Measurements from ENCODE around the gene PDCD1. TPM values are rescaled to one million over a fixed set of nuclear protein-coding genes. Genes with fewer than 3 reads are reported as not detected.

The PDCD1 gene
- total RNA-seq, 1 experiment from 2014 or later, result 0.22 TPM

DNA sequence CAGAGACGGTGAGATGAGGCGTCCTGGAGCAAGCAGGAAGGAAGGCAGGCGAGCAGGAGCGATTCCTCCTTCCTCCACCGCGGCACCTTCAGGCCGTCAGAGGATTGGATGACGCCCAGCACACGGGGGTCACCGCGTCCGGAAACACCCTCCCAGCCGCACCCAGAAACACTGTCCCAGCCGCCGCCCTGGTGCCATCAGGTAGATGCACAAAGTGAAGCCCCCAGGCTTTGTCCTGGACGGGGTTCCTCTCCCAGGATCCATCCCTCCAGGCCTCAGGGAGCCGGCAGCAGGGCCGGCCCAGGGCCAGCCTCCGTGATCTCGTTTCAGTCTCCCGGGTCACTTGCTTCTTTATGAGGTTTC is 42.3 kb upstream of the PDCD1 start:
- Histone ChIP-seq H2AFZ (ENCODE audit: low read depth, low read length, poor library complexity, severe bottlenecking) (no peak overlapping the region), H4K20me1 (ENCODE audit: insufficient read depth) (no peaks in the 10 kb centered on the region), H3K9me3 (ENCODE audit: control insufficient read depth in 1 of 2, insufficient read depth in 1 of 2, low read depth in 1 of 2, low read length in 2 of 2) (no peaks in the 10 kb centered on the region), H3K27me3 (ENCODE audit: insufficient read depth, low read length) (no peaks in the 10 kb centered on the region), H3K4me2 (ENCODE audit: low read length) (no peak overlapping the region), H3K36me3 (ENCODE audit: control insufficient read depth in 1 of 2, insufficient read depth in 2 of 2, low read length in 2 of 2) (no peaks in the 10 kb centered on the region), H3K9ac (ENCODE audit: low read length) (no peak overlapping the region), H3K79me2 (ENCODE audit: insufficient read depth, low read length) (no peaks in the 10 kb centered on the region), H3K4me1 (ENCODE audit: control insufficient read depth in 1 of 2, insufficient read depth in 2 of 2, low read length in 2 of 2) (no peaks in the 10 kb centered on the region), H3K4me3 (replicated peaks in 1 of 2; ENCODE audit: low read depth in 1 of 2, low read length in 2 of 2) (no peak overlapping the region), H3K9me2 (ENCODE audit: insufficient read depth) (no peaks in the 10 kb centered on the region), H3K27ac (ENCODE audit: low read depth, low read length) (no peak overlapping the region)
- DNase-seq (ENCODE audit: low read depth, low spot score), result no peak
- ChIA-PET POLR2A (no interaction called here), RAD21 (ENCODE audit: low non-redundant PET in 1 of 2, low total read pairs in 2 of 2, uncharacterized antibody in 2 of 2, unreplicated experiment in 2 of 2) (no interaction called here), CTCF (no interaction called here)
- no peak for ATAC-seq
- intact Hi-C loops (cut with micrococcal nuclease), result no loop called here
- BruUV-seq (replicated peaks), result no TSS peak
- TF ChIP-seq, protein P1, sequence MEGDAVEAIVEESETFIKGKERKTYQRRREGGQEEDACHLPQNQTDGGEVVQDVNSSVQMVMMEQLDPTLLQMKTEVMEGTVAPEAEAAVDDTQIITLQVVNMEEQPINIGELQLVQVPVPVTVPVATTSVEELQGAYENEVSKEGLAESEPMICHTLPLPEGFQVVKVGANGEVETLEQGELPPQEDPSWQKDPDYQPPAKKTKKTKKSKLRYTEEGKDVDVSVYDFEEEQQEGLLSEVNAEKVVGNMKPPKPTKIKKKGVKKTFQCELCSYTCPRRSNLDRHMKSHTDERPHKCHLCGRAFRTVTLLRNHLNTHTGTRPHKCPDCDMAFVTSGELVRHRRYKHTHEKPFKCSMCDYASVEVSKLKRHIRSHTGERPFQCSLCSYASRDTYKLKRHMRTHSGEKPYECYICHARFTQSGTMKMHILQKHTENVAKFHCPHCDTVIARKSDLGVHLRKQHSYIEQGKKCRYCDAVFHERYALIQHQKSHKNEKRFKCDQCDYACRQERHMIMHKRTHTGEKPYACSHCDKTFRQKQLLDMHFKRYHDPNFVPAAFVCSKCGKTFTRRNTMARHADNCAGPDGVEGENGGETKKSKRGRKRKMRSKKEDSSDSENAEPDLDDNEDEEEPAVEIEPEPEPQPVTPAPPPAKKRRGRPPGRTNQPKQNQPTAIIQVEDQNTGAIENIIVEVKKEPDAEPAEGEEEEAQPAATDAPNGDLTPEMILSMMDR (IDR thresholded peaks at IDR 0.05 in 2 of 3, conservative IDR thresholded peaks at IDR 0.05 in 1 of 3; ENCODE audit: borderline replicate concordance in 1 of 3, insufficient read depth in 1 of 3, low read depth in 2 of 3, low read length in 2 of 3), result no peak
- TF ChIP-seq ZNF274 (IDR thresholded peaks at IDR 0.05; ENCODE audit: low read depth, low read length) (no peak), SP1 (IDR thresholded peaks at IDR 0.05; ENCODE audit: low read depth) (no peak), EZH2 (IDR thresholded peaks at IDR 0.05) (no peak), TCF7L2 (IDR thresholded peaks at IDR 0.05; ENCODE audit: borderline replicate concordance, extremely low read depth, insufficient read depth, insufficient read length) (no peak), EGR1 (IDR thresholded peaks at IDR 0.05; ENCODE audit: low read depth) (no peak), ELF1 (IDR thresholded peaks at IDR 0.05; ENCODE audit: borderline replicate concordance, low read depth) (no peak), JUND (IDR thresholded peaks at IDR 0.05) (no peak), RAD21 (IDR thresholded peaks at IDR 0.05; ENCODE audit: low read depth) (no peak), POLR2A (IDR thresholded peaks at IDR 0.05; ENCODE audit: borderline replicate concordance, extremely low read depth, insufficient read depth, insufficient read length) (no peak), CBX3 (IDR thresholded peaks at IDR 0.05; ENCODE audit: low read depth) (no peak), EZH2phosphoT487 (IDR thresholded peaks at IDR 0.05; ENCODE audit: borderline replicate concordance) (no peak), SRF (IDR thresholded peaks at IDR 0.05; ENCODE audit: low read depth) (no peak), POLR2AphosphoS5 (IDR thresholded peaks at IDR 0.05; ENCODE audit: low read depth, low read length) (no peak), ZFX (IDR thresholded peaks at IDR 0.05) (no peak), FOSL1 (IDR thresholded peaks at IDR 0.05; ENCODE audit: low read depth) (no peak)
- TF ChIP-seq, protein P2, sequence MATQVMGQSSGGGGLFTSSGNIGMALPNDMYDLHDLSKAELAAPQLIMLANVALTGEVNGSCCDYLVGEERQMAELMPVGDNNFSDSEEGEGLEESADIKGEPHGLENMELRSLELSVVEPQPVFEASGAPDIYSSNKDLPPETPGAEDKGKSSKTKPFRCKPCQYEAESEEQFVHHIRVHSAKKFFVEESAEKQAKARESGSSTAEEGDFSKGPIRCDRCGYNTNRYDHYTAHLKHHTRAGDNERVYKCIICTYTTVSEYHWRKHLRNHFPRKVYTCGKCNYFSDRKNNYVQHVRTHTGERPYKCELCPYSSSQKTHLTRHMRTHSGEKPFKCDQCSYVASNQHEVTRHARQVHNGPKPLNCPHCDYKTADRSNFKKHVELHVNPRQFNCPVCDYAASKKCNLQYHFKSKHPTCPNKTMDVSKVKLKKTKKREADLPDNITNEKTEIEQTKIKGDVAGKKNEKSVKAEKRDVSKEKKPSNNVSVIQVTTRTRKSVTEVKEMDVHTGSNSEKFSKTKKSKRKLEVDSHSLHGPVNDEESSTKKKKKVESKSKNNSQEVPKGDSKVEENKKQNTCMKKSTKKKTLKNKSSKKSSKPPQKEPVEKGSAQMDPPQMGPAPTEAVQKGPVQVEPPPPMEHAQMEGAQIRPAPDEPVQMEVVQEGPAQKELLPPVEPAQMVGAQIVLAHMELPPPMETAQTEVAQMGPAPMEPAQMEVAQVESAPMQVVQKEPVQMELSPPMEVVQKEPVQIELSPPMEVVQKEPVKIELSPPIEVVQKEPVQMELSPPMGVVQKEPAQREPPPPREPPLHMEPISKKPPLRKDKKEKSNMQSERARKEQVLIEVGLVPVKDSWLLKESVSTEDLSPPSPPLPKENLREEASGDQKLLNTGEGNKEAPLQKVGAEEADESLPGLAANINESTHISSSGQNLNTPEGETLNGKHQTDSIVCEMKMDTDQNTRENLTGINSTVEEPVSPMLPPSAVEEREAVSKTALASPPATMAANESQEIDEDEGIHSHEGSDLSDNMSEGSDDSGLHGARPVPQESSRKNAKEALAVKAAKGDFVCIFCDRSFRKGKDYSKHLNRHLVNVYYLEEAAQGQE (IDR thresholded peaks at IDR 0.05; ENCODE audit: low read depth), result no peak
- TF ChIP-seq, protein P3, sequence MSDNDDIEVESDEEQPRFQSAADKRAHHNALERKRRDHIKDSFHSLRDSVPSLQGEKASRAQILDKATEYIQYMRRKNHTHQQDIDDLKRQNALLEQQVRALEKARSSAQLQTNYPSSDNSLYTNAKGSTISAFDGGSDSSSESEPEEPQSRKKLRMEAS (IDR thresholded peaks at IDR 0.05), result no peak

Measured in HCT116 (cell line).